ENCODE measurements around the gene PHF21B. TPM values are rescaled to one million over a fixed set of nuclear protein-coding genes. Genes with fewer than 3 reads are reported as not detected.
"Not testable (repeated sequence)": the region's sequence is repeated elsewhere in the genome, so short reads cannot be mapped to it uniquely, and the experiment has no call there.

The PHF21B gene
- total and polyA plus RNA-seq, 7 experiments from 2014 or later, result not detected

- ATAC-seq (no peak), DNase-seq (no peak)
- Histone ChIP-seq H3K9me3 (ENCODE audit: control insufficient read depth in 2 of 3, low read length in 3 of 3) (no peaks in the 10 kb centered on the region), H3K4me1 (ENCODE audit: control insufficient read depth in 2 of 2, insufficient read depth in 2 of 2, low read length in 2 of 2) (no peaks in the 10 kb centered on the region), H3K36me3 (ENCODE audit: control insufficient read depth in 2 of 3, insufficient read depth in 3 of 3, low read length in 3 of 3) (no peaks in the 10 kb centered on the region), H3K27me3 (ENCODE audit: control insufficient read depth in 2 of 2, insufficient read depth in 2 of 2, low read length in 2 of 2) (no peaks in the 10 kb centered on the region), H3K4me3 (ENCODE audit: low read length) (no peak overlapping the region), H3K27ac (ENCODE audit: low read depth, low read length) (no peak overlapping the region)
- ChIA-PET CTCF (no interaction called here), POLR2A (no interaction called here)
- intact Hi-C loops (cut with micrococcal nuclease), result no loop called here
- Mint-ChIP-seq H3K27me3 (peaks cover 0 to 10% (median 4%) of the 10 kb centered on the region in 5 donors), H3K4me1 (peaks cover 0 to 3% (median 0%) of the 10 kb centered on the region in 7 donors), H3K27ac (peak overlapping the region in 1 of 9 donors; percentile 51), H3K36me3 (no peaks in the 10 kb centered on the region), H3K9me3 (peaks cover 0 to 2% (median 0%) of the 10 kb centered on the region in 11 donors), H3K4me3 (no peak overlapping the region)
Observed at GRCh38 chr22:44862981-44863860, 146.6 kb downstream of the PHF21B start.

- ChIA-PET POLR2A (no interaction called here), CTCF (no interaction called here)
- Histone ChIP-seq H3K9me3 (ENCODE audit: control insufficient read depth in 2 of 3, low read length in 3 of 3) (no peaks in the 10 kb centered on the region), H3K4me1 (ENCODE audit: control insufficient read depth in 2 of 2, insufficient read depth in 2 of 2, low read length in 2 of 2) (no peaks in the 10 kb centered on the region), H3K27me3 (ENCODE audit: control insufficient read depth in 2 of 2, insufficient read depth in 2 of 2, low read length in 2 of 2) (no peaks in the 10 kb centered on the region), H3K4me3 (ENCODE audit: low read length) (no peak overlapping the region), H3K36me3 (ENCODE audit: control insufficient read depth in 2 of 3, insufficient read depth in 3 of 3, low read length in 3 of 3) (no peaks in the 10 kb centered on the region), H3K27ac (ENCODE audit: low read depth, low read length) (no peak overlapping the region)
- H3K27me3 Mint-ChIP-seq, result peaks cover 0 to 9% (median 2%) of the 10 kb centered on the region in 5 donors
- peaks cover 0 to 3% (median 0%) of the 10 kb centered on the region in 7 donors for H3K4me1 Mint-ChIP-seq
- intact Hi-C loops (cut with micrococcal nuclease), result no loop called here
- peaks cover 0 to 2% (median 0%) of the 10 kb centered on the region in 11 donors for H3K9me3 Mint-ChIP-seq
- no peaks in the 10 kb centered on the region for H3K36me3 Mint-ChIP-seq
- ATAC-seq (no peak), DNase-seq (no peak)
- no peak overlapping the region for H3K27ac Mint-ChIP-seq
- no peak overlapping the region for H3K4me3 Mint-ChIP-seq
Observed at GRCh38 chr22:44862281-44862680, 147.5 kb downstream of the PHF21B start.

DNA sequence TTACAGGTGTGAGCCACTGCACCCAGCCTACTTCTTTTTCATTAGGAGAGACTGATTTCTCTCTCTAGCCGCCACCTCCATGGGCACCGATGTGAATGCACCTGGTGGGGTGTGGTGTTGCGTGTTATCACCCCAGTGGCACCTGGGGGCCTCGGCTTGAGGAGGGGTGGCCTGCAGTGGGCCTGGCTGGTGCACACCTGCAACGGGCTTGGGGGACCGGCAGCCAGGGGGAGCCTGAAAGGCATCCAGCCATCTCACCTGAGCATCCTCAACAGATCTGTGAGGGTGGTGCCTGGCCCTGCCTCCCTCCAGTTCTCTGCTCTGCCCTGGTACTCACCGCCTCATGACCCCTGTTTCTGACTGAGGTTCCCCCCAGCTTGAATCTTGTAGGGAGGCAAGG, 148.6 kb downstream of the PHF21B start:
- Mint-ChIP-seq H3K36me3 (no peaks in the 10 kb centered on the region), H3K27ac (no peak overlapping the region), H3K27me3 (peaks cover 0 to 6% (median 0%) of the 10 kb centered on the region in 5 donors), H3K4me3 (no peak overlapping the region), H3K4me1 (peaks cover 0 to 3% (median 0%) of the 10 kb centered on the region in 7 donors), H3K9me3 (peaks cover 0 to 1% (median 0%) of the 10 kb centered on the region in 11 donors)
- no peaks in the 10 kb centered on the region for H3K36me3 ChIP-seq (ENCODE audit: control insufficient read depth in 2 of 3, insufficient read depth in 3 of 3, low read length in 3 of 3)
- ChIA-PET CTCF (no interaction called here), POLR2A (no interaction called here)
- intact Hi-C loops (cut with micrococcal nuclease), result no loop called here
- no peaks in the 10 kb centered on the region for H3K4me1 ChIP-seq (ENCODE audit: control insufficient read depth in 2 of 2, insufficient read depth in 2 of 2, low read length in 2 of 2)
- DNase-seq, result no peak
- H3K9me3 ChIP-seq (ENCODE audit: control insufficient read depth in 2 of 3, low read length in 3 of 3), result no peaks in the 10 kb centered on the region
- no peak overlapping the region for H3K4me3 ChIP-seq (ENCODE audit: low read length)
- no peaks in the 10 kb centered on the region for H3K27me3 ChIP-seq (ENCODE audit: control insufficient read depth in 2 of 2, insufficient read depth in 2 of 2, low read length in 2 of 2)
- H3K27ac ChIP-seq (ENCODE audit: low read depth, low read length), result no peak overlapping the region
- ATAC-seq, result no peak

GRCh38 chr22:44860311-44860710, 149.5 kb downstream of the PHF21B start:
- H3K9me3 ChIP-seq (ENCODE audit: control insufficient read depth in 2 of 3, low read length in 3 of 3), result no peaks in the 10 kb centered on the region
- POLR2A ChIA-PET, result no interaction called here
- Mint-ChIP-seq H3K4me1 (peaks cover 0 to 3% (median 0%) of the 10 kb centered on the region in 7 donors), H3K9me3 (peaks cover 0 to 1% (median 0%) of the 10 kb centered on the region in 11 donors), H3K4me3 (no peak overlapping the region), H3K27ac (no peak overlapping the region), H3K27me3 (peaks cover 0 to 6% (median 0%) of the 10 kb centered on the region in 5 donors), H3K36me3 (no peaks in the 10 kb centered on the region)
- H3K27me3 ChIP-seq (ENCODE audit: control insufficient read depth in 2 of 2, insufficient read depth in 2 of 2, low read length in 2 of 2), result no peaks in the 10 kb centered on the region
- ATAC-seq (no peak), DNase-seq (no peak)
- H3K4me1 ChIP-seq (ENCODE audit: control insufficient read depth in 2 of 2, insufficient read depth in 2 of 2, low read length in 2 of 2), result no peaks in the 10 kb centered on the region
- intact Hi-C loops (cut with micrococcal nuclease), result no loop called here
- CTCF ChIA-PET, result no interaction called here
- H3K4me3 ChIP-seq (ENCODE audit: low read length), result no peak overlapping the region
- no peaks in the 10 kb centered on the region for H3K36me3 ChIP-seq (ENCODE audit: control insufficient read depth in 2 of 3, insufficient read depth in 3 of 3, low read length in 3 of 3)
- no peak overlapping the region for H3K27ac ChIP-seq (ENCODE audit: low read depth, low read length)

- DNase-seq (no peak), ATAC-seq (no peak)
- Histone ChIP-seq H3K4me3 (ENCODE audit: low read length) (no peak overlapping the region), H3K36me3 (ENCODE audit: control insufficient read depth in 2 of 3, insufficient read depth in 3 of 3, low read length in 3 of 3) (no peaks in the 10 kb centered on the region), H3K9me3 (ENCODE audit: control insufficient read depth in 2 of 3, low read length in 3 of 3) (no peaks in the 10 kb centered on the region), H3K4me1 (ENCODE audit: control insufficient read depth in 2 of 2, insufficient read depth in 2 of 2, low read length in 2 of 2) (no peaks in the 10 kb centered on the region), H3K27ac (ENCODE audit: low read depth, low read length) (no peak overlapping the region), H3K27me3 (ENCODE audit: control insufficient read depth in 2 of 2, insufficient read depth in 2 of 2, low read length in 2 of 2) (no peaks in the 10 kb centered on the region)
- ChIA-PET CTCF (no interaction called here), POLR2A (no interaction called here)
- no peak overlapping the region for H3K27ac Mint-ChIP-seq
- H3K36me3 Mint-ChIP-seq, result no peaks in the 10 kb centered on the region
- H3K9me3 Mint-ChIP-seq, result peaks cover 0 to 1% (median 0%) of the 10 kb centered on the region in 11 donors
- H3K27me3 Mint-ChIP-seq, result peaks cover 0 to 6% (median 0%) of the 10 kb centered on the region in 5 donors
- intact Hi-C loops (cut with micrococcal nuclease), result no loop called here
- H3K4me3 Mint-ChIP-seq, result no peak overlapping the region
- no peaks in the 10 kb centered on the region for H3K4me1 Mint-ChIP-seq
Observed at GRCh38 chr22:44859641-44860040, 150.2 kb downstream of the PHF21B start.

GRCh38 chr22:44858819-44859218, 151.0 kb downstream of the PHF21B start:
- H3K27ac Mint-ChIP-seq; H3K9me3 Mint-ChIP-seq; H3K4me1 Mint-ChIP-seq; POLR2A ChIA-PET; CTCF ChIA-PET; intact Hi-C loops (cut with micrococcal nuclease); H3K4me3 ChIP-seq (ENCODE audit: low read length); H3K36me3 ChIP-seq (ENCODE audit: control insufficient read depth in 2 of 3, insufficient read depth in 3 of 3, low read length in 3 of 3); H3K4me3 Mint-ChIP-seq; H3K27ac ChIP-seq (ENCODE audit: low read depth, low read length); H3K4me1 ChIP-seq (ENCODE audit: control insufficient read depth in 2 of 2, insufficient read depth in 2 of 2, low read length in 2 of 2); H3K27me3 Mint-ChIP-seq; ATAC-seq; H3K36me3 Mint-ChIP-seq; H3K27me3 ChIP-seq (ENCODE audit: control insufficient read depth in 2 of 2, insufficient read depth in 2 of 2, low read length in 2 of 2); DNase-seq; H3K9me3 ChIP-seq (ENCODE audit: control insufficient read depth in 2 of 3, low read length in 3 of 3): not testable (repeated sequence)

DNA sequence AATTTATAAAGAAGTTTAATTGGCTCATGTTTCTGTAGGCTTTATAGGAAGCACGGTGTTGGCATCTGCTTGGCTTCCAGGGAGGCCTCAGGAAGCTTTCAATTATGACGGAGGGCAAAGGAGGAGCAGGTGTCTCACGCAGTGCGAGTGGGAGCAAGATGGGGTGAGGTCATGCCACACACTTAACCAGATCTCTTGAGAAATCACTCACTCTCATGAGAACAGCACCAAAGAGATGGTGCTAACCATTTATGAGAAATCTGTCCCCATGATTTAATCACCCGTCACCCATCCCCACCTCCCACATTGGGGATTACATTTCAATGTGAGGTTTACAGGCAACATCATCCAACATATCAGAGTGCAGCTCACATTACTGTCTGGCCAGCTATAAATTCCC, 153.9 kb downstream of the PHF21B start:
- Histone ChIP-seq H3K9me3 (ENCODE audit: control insufficient read depth in 2 of 3, low read length in 3 of 3) (no peaks in the 10 kb centered on the region), H3K27ac (ENCODE audit: low read depth, low read length) (no peak overlapping the region), H3K4me3 (ENCODE audit: low read length) (no peak overlapping the region), H3K36me3 (ENCODE audit: control insufficient read depth in 2 of 3, insufficient read depth in 3 of 3, low read length in 3 of 3) (no peaks in the 10 kb centered on the region), H3K4me1 (ENCODE audit: control insufficient read depth in 2 of 2, insufficient read depth in 2 of 2, low read length in 2 of 2) (no peaks in the 10 kb centered on the region), H3K27me3 (ENCODE audit: control insufficient read depth in 2 of 2, insufficient read depth in 2 of 2, low read length in 2 of 2) (no peaks in the 10 kb centered on the region)
- no peak for DNase-seq
- intact Hi-C loops (cut with micrococcal nuclease), result no loop called here
- Mint-ChIP-seq H3K27ac (no peak overlapping the region), H3K4me3 (no peak overlapping the region), H3K36me3 (no peaks in the 10 kb centered on the region), H3K4me1 (no peaks in the 10 kb centered on the region), H3K9me3 (peaks cover 0 to 1% (median 0%) of the 10 kb centered on the region in 11 donors), H3K27me3 (no peaks in the 10 kb centered on the region)
- ChIA-PET CTCF (no interaction called here), POLR2A (no interaction called here)
- no peak for ATAC-seq

Measured in naive thymus-derived CD4-positive, alpha-beta T cell (primary cell).